GM19238 (cell line): Measurements from ENCODE around the gene CRTAC1.
"Not testable (repeated sequence)": the region's sequence is repeated elsewhere in the genome, so short reads cannot be mapped to it uniquely, and the experiment has no call there.

Source experiments
- DNase-seq: peaks from one replicate; pipeline ENCODE4 v3.0.0; 2011; ENCODE audit warnings: low spot score; ENCODE audit not compliant: insufficient read length

Gene CRTAC1

GRCh38 chr10:97843972-97844371 lies 186.4 kb downstream of the CRTAC1 start:
- not testable (repeated sequence) for DNase-seq

DNA sequence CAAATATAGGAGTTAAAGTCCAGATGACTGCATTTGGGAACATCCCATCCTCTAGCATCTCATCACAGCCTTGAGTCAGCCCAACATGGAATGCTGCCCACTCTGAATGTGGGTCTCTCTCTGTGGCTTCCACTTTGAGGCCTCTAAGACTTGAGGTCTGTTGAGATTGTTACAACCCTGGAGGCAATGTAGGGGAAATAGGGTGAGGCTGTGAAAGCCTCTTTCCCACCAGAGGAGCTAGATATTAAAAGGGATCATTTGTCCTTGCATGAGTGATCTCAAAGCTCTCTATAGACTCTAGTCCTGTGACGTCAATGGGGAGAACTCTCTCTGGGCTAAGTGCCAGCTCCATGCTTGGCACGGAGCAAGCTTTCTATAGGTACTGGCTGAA lies 187.1 kb downstream of the CRTAC1 start:
- no peak for DNase-seq

- no peak for DNase-seq
Measured at GRCh38 chr10:97842656-97843280, 187.7 kb downstream of the CRTAC1 start.

GRCh38 chr10:97842114-97842513 lies 188.3 kb downstream of the CRTAC1 start:
- DNase-seq = not testable (repeated sequence)

DNA sequence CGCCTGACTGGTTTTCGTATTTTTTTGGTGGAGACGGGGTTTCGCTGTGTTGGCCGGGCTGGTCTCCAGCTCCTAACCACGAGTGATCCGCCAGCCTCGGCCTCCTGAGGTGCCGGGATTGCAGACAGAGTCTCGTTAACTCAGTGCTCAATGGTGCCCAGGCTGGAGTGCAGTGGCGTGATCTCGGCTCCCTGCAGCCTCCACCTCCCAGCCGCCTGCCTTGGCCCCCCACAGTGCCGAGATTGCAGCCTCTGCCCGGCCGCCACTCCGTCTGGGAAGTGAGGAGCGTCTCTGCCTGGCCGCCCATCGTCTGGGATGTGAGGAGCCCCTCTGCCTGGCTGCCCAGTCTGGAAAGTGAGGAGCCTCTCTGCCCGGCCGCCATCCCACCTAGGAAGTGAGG lies 189.3 kb downstream of the CRTAC1 start:
- not testable (repeated sequence) for DNase-seq

DNA sequence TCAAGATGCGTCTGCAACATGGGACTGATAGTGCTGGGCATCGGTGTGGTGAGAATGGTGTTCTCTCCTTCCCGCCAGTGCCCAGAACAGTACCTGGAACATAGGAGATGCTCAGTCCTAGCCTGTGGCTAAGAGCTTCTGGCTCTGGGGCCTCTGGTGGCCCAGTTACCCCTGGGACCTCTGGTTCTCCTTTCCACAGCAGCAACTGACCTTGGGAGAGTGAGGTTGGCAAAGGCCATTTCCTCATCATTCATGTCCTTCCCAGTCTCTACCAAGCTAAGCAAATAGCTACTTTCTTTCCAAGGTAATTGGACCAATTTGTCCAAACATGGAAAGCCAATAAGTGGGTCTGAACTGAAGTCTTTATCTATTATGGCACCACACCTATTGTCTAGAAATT lies 192.3 kb downstream of the CRTAC1 start:
- no peak for DNase-seq

- DNase-seq = no peak
Measured at GRCh38 chr10:97836446-97836845, 194.0 kb downstream of the CRTAC1 start.

GRCh38 chr10:97831259-97831658 lies 199.2 kb downstream of the CRTAC1 start:
- DNase-seq = no peak

DNA sequence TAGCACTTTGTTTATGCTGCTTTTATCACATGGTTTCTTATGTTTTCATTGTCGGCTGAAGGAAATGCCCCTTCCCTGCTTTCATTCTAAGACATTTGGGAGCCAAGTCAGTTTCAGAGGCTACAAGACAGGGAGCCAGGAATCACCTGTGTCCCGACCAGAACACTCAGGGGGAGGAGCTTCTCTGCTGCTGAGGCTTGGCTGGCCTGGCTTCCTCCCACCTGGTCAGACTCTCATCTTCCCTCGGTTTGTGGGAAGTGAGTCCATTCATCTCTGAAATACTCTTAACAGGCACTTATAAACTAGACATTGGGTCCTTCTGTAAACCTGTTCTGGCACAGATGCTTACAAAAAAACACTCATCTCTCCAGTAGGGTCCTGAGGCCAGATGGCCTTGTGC lies 200.4 kb downstream of the CRTAC1 start:
- no peak for DNase-seq

DNA sequence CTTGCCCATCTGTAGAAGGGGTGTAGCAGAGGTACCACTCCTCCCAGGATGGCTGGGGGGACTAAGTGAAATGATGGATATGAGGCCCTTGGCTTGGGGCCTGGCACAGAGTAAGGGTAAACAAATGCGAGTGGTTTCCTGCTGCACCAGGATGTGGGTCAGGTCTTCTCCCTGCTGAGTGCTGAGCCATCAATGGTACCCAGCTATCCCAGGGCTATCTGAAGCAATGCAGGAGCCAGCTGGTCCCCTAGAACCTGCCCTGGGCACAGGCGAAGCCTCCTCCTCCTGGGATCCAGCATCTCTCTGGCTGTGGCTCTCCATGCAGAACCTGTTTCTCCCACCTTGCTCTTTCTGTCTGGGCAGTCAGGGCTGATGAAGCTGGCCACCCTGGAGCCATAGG lies 201.7 kb downstream of the CRTAC1 start:
- DNase-seq = no peak

GRCh38 chr10:97827702-97828291 lies 202.6 kb downstream of the CRTAC1 start:
- DNase-seq = no peak

- no peak for DNase-seq
Measured at GRCh38 chr10:97826892-97827291, 203.5 kb downstream of the CRTAC1 start.

DNA sequence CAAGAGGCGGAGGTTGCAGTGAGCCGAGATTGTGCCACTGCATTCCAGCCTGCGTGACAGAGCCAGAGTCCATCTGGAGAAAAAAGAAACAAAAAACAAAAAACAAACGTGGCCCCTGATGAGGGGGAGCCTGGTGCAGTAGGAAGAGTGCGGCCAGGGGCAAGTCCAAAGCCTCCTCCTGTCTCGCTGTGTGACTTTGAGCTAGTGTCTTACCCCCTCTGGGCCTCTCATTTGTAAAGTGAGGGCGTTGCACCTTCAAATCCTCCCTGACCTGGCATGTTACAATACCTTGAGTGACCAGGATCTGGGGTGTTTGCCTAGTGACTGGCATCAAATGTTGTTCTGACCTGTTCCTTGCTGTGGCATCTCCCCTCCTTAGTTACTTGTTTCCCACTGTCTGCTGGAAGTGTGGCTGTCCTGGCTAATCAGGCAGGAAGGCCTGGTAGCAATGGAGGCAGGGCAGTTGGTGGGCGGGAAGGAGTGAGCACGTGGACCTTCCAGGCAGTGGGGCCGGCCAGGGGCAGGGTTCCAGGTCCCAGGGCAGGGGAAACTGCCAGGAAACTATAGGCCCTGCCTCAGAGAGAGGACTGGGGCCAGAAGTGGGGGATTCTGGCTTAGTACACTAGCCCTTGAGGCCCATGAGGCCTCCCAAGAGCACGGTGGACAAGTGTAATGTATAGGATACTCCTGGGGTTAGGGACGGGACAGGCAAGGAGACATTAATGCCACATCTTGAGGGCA lies 205.2 kb downstream of the CRTAC1 start:
- DNase-seq = no peak

GRCh38 chr10:97823734-97824133 lies 206.7 kb downstream of the CRTAC1 start:
- no peak for DNase-seq

DNA sequence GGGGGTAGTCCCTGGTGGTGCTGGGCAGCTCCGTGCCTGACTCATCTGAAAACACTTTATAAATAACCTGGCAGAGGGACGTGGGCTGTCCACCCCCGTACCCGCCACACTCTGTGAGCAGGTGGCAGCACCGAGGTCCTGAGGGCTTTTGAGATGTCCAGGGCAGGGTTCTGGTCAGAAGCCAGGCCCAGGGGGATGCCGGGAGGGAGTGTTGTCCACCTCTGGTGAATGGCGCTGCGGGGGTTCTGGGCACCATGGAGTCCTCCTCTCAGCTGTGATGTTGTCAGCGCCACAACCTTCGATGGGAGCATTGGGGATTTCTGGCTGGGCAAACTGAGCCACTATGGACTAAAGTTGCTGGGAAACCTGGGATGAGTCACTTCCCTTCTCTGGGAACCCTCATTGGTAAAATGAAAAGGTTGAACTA lies 208.1 kb downstream of the CRTAC1 start:
- no peak for DNase-seq

DNA sequence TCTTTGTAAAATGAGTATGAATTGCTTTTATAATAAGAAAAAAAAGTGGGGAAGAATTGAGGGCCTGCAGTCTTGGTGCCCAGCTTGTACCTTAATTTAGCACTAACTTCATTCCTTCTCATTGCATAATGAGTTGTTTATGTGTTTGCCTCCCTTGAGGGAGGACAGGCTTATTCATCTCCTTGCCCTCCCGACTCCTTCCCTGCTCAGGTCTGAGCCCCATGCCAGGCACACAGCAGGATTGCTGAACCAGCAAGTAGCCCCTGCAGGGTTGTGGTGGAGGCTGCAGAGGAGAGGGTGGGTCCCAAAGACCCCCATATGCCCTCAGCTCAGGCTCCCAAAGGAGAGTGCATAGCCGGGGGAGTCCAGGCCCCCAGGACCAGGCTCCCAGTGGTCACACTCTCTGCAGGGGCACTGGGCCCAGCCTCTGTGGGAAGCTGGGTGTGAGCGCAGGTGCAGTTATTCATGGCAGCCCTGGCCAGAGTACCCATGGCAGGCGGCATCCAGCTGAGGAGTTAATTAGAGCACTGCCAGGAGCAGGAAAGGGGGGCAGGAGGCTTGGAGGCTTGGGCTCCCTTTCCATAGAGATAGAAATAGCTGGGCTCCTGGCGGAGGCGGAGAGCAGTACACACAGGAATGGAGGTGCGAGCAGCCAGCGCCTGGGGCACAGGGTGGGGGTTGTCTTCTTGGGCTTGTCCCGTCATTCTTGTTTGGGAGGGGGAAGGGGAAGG lies 208.9 kb downstream of the CRTAC1 start:
- DNase-seq = no peak

DNA sequence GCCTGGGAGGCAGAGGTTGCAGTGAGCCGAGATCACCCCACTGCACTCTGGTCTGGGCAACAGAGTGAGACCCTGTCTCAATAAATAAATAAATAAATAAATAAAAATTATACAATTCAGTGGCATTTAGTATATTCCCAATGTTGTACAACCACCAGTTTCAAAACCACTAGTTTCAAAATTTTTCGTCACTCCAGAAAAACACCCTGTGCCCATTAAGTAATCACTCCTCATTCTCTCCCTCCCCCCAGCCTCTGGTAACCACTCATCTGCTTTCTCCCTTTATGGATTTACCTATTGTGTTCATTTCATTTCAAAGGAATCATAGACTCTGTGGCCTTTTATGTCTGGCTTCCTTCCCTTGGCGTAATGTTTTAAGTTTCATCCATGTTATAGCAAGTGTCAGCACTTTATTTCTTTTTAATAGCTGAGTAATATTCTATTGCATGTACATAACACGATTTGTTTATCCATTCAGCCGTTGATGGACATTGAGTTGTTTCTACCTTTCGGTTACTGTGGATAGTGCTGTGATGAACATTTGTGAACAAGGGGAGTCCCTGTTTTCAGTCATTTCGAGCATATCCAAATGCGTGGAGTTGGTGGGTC lies 210.2 kb downstream of the CRTAC1 start:
- no peak for DNase-seq

DNA sequence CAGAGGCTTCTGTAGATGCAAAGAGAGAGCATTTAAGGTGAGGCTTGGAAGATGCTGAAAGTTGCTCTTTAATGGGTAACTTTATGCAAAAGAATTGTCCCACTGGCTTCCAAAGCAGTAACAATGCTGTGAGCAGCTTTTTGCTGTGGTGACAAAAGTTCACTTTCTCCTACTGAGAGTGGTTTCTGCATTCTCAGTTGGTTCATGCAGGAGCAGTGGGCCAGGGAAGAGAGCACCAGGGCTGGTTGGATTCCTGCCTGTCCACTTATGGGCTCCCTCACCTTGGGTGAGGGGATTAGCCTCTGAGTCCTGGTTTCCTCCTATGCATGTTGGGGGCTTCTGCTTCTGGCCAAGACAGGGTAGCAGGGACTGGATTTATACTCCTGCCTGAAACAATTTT lies 211.8 kb downstream of the CRTAC1 start:
- DNase-seq = no peak

DNA sequence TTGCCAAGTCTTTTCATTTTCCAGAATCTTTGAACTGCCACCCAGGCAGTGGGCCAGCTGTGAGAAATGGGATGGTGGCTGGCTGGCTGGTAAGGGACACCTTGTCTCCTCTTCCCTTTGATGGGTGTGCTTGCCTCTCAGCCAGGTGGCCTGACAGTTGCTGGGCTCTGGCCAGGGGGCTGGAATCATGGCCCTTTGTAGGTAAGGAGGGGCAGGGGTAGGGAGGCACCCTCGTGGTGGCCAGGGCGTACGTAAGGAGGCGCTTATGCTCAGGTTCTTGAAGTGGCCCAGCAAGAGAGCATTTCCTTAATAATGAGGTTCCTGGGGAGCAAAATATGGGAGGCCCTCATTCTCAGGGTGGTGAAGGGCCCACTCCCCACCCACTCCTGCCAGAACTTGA lies 213.8 kb downstream of the CRTAC1 start:
- no peak for DNase-seq
